GM21619 (cell line): Measurements from ENCODE around the gene RNF26.

Experiments
- ATAC-seq: cut with Tn5 transposase; IDR thresholded peaks from one replicate; pipeline ENCODE4 v1.9.1; 2021; ENCODE audit not compliant: unreplicated experiment

Gene RNF26

DNA sequence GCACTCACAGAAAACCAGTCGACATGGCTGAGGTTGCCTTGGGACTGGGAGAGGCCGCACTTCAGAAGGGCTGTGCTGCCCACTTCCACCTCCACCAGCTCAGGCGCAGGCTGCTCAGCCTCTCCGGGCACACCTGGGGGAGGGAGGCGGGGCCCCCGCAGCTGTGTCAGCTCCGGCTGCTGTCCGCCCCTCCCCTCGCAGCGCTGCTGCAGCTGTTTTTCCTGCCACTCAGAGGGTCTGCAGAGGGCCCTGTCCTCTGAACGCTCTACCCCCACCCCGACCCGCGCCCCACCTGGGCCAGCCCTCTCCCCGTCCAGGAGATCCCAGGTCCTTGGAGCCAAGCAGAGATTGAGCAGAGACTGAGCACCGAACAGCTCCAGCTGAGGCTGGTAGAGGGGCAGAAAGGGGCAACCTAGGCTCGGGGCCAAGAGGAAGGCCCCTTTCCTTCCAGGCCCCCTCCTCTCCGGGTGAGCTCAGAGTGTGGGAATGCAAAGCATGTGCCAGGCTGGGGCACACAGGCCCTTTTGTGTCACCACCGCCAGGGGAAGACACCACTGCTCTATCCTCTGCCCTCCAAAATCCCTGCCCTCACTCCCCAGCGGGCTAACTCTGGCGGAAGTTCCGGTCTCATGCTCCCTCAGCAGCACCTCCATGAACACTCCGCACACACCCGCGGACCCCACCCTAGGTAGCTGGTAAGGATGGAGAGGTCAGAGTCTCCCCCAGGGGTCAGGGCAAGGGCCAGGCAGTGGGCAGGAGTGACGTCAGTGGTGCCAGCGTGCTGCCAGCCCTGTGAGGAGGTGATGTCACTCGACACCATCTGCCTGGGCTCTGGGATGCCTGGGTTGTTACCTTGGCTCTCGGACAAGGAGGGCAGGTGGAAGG lies 19.0 kb upstream of the RNF26 start:
- ATAC-seq = no peak

DNA sequence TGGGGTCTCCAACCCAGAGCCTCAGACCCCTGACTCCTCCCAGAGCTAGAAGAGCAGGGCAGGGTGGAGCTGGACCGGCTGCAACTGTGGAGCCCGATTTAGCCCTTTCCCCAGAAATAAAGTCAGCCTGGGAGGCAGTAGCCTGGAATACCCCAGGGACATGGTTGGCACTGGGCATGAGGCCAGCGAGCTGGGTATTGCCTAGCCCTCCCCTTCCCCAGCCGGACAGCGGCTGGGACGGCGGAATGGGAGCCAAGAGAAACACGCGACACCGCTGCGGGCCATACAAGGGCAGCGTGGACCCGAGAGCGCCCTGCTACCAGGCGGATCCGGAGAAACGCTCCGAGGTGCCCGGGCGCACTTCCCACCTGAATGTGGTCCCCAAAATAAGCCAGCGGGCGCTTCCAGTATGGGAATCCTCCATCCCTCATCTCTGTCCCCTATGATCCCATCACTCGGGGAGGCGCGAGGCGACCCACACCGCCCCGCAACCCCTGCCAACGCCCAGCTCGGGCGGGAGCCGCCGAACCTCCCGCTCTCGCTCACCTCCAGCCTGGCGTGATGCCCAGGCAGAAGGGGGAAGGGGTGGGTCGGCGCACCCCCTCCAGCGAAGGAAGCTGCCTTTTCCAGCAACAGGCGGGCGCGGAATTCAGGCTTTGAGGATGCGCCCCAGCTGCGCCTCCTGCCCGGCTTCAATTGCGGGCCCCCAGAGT lies 18.2 kb upstream of the RNF26 start:
- ATAC-seq = no peak

DNA sequence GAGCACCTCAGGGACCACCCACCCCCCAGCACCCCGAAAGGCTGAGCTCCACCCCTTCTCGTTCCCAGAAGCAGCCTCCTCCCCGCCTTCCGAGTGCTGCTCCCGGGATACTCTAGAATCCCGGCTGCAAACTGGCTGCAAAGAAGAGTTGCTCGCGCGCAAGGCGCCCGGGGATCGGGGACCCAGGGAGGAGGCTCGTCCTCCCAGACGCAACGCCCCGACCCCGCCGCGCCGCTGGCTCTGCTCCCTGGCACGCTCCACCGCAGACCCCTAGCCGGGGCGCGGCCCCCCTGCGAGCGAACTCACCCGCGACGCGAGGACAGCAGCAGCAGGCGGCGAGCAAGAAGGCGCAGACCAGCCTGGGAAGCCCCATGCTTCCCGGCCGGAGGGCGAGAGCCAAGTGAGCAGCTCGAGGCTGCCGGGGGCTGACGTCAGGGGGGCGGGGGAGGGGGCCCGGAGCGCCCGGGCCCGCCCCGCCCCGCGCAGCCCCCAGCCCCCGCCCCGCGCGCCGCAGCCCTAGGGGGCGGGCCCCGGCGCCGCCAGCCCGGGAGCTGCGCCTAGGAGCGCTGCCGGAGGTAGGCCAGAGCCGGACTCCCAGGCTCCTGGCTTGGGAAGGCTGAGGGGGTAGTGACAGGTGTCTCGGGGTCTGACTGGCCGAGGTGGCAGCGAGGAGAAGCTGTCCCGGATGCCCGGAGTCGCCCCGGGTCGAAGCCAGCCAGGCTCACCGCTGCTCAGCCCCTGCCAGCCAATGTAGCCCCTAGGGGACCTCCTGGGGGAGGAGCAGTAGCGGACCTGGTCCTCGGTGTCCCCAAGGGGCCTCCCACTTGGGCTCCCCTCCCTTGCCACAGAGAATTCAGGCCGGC lies 17.4 kb upstream of the RNF26 start, which contains the start of gene MCAM:
MCAM (minus strand) TSS at position 402 of the 863 bp plus-strand sequence; CDS start at position 373, 29 bp downstream.
- ATAC-seq = no peak

DNA sequence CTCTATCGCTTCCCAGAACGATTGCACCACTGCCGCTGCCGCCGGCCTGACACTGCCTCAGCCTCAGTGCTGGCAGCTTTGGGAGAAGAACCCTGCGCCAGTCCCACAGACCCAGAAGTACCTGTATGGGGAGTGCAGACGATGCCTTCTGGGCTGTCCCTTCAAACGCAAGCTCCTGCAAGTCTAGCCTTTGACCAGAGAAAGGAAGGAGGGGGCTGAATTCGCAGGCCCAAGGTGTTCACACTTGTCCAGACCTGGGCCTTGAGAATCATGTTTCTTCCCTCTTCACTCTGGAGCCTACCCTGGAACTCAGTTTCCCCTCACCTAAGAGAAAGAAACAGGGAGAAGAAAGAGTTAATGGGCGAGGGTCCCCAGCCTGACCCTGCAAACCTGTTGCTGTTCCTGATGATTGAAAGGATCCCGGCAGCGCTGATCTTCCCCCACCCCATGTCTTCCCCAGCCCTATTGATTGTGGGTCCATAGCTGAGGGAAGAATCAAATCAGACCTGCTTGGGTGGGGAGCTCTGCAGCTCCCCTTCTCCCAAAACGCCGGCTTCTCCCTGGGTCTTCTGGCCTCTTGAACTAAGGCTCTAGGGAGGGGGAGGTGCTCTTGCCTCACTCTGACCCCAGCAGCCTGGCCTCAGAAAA lies 16.6 kb upstream of the RNF26 start:
- ATAC-seq = no peak

DNA sequence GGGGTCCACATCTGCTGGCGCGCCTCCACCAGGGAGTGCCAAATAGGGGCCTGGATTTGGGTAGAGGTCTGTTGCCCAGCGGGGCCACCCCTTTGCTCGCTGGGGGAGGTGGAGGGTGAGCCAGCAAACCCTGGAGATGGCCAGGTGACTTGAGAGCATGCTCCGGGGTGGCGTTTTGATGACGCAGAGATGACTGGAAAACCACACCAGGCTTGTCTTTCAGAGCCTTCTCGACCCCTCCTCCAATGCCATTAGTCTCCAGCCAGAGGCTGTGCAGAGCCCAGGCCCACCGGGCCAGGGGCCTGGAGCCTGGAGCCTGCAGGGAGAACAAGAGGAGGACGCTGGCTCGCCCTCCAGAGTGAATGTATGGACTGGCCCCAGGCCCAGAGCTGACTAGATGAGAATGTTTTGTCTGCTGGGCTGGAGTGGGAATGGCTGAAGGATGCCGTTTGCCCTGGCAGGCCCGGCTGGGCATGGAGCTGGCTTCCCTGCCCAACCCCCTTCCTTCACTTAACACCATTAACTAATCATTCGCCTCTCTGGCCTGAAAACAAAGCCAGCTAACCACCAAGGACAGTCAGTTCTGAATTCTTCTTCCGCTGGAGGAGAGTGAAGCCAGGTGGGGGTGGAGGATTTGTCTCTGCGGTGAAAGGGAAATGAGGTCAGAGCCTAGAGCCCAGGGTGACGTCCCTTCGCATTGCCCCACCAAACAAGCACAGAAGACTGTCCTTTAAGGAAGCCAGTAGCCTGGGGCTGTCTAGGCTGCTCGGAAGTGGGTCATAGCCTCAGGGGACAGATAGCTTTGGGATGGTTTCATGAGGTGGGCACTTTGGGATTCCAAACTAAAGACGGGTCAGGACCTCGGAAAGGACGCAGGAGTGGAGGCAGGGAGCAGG lies 15.8 kb upstream of the RNF26 start:
- no peak for ATAC-seq

DNA sequence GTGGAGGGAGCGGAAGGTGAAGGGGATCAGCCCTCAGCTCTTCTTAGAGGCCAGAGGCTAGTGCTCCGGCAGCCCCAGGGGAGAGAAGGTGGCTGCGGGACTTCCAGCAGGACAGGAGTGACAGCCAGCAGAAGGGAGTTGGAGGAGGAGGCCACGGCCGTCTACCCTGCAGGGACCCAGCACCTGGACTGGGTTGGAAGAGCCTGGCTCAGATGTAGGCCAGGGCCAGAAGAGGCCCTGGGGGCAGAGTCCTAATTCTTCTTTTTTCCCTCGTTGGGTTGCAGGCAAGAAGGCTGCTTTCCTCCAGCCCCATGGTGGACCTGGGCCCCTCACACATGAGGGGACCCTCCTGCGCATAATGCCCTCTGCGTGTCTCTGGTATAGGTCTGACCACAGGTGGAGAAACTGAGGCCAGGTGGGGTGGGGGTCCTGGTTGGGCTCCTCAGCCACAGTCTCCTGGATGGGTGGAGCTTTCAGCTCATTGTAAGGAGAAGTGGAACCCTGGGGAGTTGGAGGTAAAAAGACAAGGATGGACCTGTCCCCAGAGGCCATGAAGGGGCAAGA lies 15.1 kb upstream of the RNF26 start:
- ATAC-seq = no peak

DNA sequence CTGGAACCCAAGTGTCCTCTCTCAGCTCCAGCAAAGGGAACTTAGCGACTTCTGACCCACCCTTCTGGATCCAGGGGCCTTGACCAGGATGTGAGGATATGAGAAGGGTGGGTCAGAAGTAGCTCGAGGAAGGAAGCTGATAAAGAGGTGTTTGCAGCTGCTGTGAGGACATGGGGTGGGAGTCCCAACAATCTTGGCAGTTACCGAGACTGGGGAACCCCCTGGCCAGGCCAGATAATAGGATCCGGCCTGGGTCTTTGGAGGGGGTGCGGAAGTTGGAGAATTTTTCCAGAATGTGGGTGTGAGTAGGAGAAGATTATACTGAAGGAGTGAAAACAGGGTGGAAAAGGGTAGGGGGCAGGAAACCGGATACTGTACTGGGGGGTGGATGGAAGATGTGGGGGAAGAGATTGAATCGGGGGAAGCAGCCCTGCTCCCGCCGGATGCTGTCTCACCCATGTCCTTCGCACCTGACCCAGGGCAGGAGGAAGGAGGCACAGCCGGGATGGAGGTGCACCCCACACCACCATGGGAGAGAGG lies 14.6 kb upstream of the RNF26 start:
- ATAC-seq = no peak

DNA sequence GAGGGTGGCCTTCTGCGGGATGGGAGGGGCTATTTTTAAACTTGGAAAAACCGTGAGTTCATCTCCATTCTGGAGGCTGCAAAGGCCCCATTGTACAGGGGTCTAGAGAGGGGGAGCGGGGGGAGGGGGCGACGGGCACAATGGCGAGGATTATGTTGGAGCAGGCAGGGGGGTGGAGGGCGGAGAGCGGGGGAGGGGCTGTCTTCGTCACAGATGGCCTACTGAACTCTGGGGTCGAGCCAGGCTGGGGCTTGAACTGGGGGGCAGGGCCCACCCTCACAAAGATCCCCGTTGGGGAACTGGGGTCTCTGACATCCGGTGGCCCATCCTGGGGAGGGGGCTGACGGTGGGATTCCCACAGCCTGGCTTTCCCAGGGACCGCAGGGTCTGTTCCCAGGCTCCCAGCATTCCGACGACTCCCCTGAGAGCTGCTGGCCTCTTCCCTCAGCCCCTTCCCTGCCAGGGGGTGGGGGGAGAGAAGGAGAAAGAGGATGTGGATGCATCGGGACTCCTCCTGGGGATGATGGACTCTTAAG lies 14.0 kb upstream of the RNF26 start:
- no peak for ATAC-seq

DNA sequence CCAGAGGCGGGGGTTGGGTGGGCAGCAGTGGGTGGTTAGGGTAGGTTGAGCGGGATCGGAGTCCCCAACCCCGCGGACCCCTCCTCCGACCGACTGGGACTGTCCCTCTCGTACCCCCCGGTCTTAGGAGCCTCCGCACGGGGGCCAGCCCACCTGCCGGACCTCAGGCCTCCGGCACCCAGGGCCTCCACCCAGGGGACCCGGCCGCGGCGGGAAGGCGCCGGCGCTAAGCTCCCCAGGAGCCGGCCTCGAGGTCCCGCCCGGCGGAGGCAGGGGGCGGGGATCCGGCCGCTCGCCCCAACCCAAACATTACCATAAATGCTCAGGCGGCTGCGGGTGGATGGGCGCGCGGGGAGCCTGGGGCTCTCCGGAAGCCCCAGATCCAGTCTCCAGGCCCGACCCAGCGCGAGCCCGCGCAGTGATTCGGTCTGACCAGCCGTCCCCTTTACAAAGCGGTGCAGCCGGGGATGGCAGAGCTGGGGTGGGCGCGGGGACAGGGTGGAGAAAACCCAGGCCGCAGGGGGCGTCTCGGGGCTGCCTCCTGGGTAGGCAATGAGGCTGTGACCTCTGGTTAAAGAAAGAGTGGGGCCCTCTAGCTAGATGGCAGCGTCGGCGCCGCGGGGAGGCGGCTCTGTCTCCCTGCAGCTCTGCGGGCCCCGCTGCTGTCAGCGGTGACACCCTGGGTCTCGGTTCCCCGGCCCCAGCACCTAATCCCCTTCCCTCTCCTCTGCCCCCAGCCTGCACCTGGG lies 13.4 kb upstream of the RNF26 start:
- peak; percentile 54 for ATAC-seq

DNA sequence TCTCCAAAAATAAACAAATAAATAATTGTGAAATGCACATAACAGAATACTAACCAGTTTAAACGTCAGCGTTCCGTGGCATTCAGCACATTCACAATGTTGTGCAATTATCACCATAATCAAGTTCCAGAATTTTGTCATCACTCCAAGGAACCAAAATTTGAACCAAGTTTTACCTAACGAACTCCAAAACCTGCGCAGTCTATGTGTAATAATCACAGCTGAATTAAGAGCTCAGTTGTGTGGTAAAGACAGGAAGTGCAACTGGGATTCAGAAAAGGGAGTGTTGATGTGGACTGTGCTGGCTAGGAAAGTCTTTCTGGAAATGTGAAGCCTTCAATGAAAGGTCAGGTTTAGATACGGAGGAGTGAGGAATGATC lies 12.0 kb upstream of the RNF26 start:
- no peak for ATAC-seq

DNA sequence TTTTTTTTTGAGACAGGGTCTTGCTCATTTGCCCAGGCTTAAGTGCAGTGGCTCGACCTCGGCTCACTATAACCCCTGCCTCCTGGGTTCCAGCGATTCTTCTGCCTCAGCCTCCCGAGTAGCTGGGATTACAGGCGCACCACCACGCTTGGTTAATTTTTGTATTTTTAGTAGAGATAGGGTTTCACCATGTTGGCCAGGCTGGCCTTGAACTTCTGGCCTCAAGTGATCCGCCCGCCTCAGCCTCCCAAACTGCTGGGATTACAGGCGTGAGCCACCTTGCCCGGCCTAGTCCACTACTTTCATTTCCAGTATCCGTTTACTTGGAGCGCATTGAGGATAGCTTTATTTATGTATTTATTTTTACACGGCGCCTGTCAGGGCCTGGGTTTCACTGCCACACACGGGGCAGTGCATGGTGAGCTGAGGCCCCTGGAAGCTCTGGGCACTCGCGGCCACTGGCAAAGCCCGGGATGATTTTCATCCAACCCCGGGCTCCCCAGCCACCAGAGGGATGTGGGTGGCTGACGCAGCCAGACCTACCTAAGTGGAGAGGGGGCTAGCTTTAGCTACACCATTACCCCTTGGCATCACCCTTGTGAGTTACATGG lies 11.3 kb upstream of the RNF26 start:
- ATAC-seq = no peak

DNA sequence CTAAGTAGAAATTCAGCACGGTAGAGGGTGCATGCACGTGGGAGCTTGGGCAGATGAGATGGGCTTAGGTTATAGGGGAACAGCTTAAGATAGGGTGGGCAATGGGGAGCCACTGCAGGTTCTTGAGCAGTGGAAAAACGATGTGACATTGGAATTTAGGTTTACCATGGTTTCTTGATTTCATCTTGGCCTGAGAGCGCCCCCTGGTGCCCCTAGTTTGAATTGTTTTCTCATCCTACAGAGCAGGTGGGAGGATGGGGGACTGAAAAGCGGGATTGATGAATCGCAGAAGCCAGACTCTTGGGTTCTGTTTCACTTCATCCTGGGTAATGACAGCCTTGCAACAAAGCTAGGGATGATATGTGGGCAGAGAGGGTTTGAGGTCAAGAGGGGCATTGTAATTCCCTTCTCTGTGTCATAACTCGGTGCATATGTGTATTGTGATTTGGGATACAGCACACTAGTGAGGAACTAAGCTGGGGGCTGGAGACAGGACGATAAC lies 10.7 kb upstream of the RNF26 start:
- no peak for ATAC-seq

DNA sequence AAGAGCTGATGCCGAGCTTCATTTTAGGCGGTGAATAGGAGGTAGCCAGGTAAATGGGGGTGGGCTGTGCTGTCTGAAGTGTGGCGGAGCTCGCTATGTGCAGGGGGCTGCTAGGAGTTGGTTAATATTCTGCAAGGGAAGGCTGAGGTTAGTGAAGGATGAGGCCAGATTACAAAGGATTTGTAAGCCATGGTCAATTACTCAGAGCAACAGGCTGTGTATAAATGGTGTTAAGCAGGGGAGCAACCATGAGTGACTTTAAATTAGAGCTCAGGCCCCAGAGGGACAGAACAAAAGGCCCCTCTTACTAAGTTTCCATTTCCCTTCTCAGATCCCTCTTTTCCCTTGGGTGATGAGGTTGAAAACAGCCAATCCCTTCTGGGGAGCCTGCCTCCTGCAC lies 10.1 kb upstream of the RNF26 start:
- ATAC-seq = no peak

DNA sequence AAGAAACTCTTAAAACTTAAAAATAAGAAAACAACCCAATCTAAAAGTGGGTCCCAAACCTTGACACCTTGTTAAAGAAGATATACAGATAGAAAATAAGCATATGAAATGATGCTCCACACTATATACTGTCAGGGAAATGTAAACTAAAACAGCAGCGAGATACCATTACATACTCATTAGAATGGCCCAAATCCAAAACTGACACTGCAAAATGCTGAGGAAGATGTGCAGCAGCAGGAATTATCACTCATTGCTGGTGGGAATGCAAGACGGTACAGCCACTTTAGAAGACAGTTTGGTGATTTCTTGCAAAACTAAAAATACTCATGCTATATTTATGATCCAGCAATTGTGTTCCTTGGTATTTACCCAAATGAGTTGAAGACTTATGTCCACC lies 5.0 kb upstream of the RNF26 start:
- ATAC-seq = no peak

DNA sequence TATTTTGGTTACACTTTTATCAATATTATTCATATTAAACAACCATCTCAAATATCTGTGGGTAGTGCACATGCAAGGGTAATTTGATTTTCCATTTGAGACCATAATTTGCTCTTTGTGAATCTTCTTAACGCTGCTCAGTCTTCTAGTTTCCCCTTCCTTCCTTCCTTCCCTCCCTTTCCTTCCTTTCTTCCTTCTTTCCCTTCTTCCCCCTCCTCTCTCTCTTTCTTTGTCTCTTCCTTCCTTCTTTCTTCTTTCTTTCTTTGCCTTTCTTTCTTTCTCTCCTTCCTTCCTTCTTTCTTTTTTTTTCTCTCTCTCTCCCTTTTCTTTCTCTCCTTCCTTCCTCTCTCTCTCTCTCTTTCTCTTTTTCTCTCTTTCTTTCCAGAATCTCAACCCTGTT lies 4.1 kb upstream of the RNF26 start:
- ATAC-seq = no peak

DNA sequence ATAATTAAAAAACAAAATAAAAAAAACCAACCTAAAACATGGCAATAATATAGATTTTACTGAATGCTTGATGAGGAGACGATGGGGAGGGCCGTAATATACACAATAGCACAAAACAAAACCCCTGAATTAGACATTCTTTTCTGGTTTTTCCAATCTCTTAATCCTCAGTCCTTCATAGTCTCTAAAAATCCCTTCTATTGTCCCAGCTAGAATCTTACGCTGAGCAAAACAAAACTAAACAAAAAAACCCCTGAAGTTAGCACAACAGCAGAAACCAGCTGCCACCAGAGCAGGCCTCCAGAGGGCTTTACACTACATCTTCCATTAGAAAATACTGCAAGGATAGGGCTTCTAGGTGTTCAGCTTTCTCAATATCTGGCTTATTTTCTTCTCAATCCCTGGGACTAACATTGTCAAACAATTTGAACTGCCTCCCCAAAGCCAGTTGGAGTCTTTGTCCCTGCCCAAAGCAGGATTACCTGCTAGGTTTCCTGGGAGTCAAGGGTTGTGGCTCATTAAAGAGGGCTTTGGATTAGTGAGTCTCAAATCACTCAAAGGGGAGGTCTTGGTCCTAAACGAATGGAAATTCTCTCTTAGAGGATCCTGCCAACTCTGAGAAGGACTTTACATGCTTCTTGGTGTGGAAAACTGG lies 2.1 kb upstream of the RNF26 start:
- no peak for ATAC-seq

DNA sequence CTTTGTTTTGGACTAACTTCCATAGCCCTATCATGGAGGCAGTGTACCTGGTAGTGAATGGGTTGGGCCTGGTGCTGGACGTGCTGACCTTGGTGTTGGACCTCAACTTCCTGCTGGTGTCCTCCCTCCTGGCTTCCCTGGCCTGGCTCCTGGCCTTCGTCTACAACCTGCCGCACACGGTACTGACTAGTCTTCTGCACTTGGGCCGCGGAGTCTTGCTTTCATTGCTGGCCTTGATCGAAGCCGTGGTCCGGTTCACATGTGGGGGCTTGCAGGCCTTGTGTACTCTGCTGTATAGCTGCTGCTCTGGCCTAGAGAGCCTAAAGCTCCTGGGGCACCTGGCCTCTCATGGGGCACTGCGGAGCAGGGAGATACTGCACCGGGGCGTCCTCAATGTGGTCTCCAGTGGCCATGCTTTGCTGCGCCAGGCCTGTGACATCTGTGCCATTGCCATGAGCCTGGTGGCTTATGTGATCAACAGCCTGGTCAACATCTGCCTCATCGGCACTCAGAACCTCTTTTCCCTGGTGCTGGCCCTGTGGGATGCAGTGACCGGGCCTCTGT lies 846 bp downstream of the RNF26 start:
- ATAC-seq = no peak
